Left ventricle myocardium inferior (tissue), 1 donor: ENCODE measurements around the gene ENAH. TPM values are rescaled to one million over a fixed set of nuclear protein-coding genes. Genes with fewer than 3 reads are reported as not detected.

Experiments
- DNase-seq: peaks from one replicate; pipeline ENCODE4 v3.0.0-alpha.2; 2020
- H3K27ac ChIP-seq: fragments of 200-600 bp; replicated peaks from 2 replicates; pipeline ENCODE4 v1.8.0; 2021
- H3K27me3 ChIP-seq: fragments of 200-600 bp; 2 replicates; pipeline ENCODE4 v1.8.0; 2021; ENCODE audit warnings: low read depth
- H3K36me3 ChIP-seq: fragments of 200-600 bp; 2 replicates; pipeline ENCODE4 v1.8.0; 2021
- H3K4me1 ChIP-seq: fragments of 200-600 bp; 2 replicates; pipeline ENCODE4 v1.8.0; 2021
- H3K4me3 ChIP-seq: fragments of 200-600 bp; 2 replicates; pipeline ENCODE4 v1.8.0; 2021; ENCODE audit warnings: mild to moderate bottlenecking, moderate library complexity
- H3K9me3 ChIP-seq: fragments of 200-600 bp; replicated peaks from 2 replicates; pipeline ENCODE4 v1.8.0; 2021
- CTCF ChIP-seq: fragments of 200-600 bp; IDR thresholded peaks from 2 replicates; pipeline ENCODE4 v1.8.0; 2021; ENCODE audit warnings: antibody characterized with exemption, mild to moderate bottlenecking, borderline replicate concordance
- intact Hi-C: fragments of 100-400 bp; cut with micrococcal nuclease; formaldehyde crosslinking; loops from one replicate; pipeline ENCODE4 v1.11.0; 2022
- total RNA-seq: library from RNA; stranded (reverse); fragmentation: NEBNext Ultra II Directional; extraction: Animal tissue kit (Norgen Biotek cat#: 25700); gene quantifications from one replicate; pipeline ENCODE4 v1.2.1, GENCODE V29; 2021
- donor health status: DM: no; HTN: yes; CAD: no; lungs with severe emphysema.

ENAH gene
- total RNA-seq, 1 donor from 2014 or later = 78.6 TPM

- Histone ChIP-seq H3K4me1 (peaks cover 75% of the 10 kb centered on the region), H3K4me3 (no peak overlapping the region), H3K36me3 (no peaks in the 10 kb centered on the region), H3K9me3 (no peaks in the 10 kb centered on the region), H3K27me3 (no peaks in the 10 kb centered on the region), H3K27ac (peak overlapping the region; percentile 41)
- no peak for DNase-seq
- TF ChIP-seq CTCF = no peak
- intact Hi-C loops = no loop called here
Observed at GRCh38 chr1:225608014-225608796, 44.7 kb downstream of the ENAH start.

GRCh38 chr1:225607355-225607754 lies 45.6 kb downstream of the ENAH start:
- no peak for DNase-seq
- Histone ChIP-seq H3K36me3 (no peaks in the 10 kb centered on the region), H3K27me3 (no peaks in the 10 kb centered on the region), H3K4me1 (peaks cover 75% of the 10 kb centered on the region), H3K4me3 (no peak overlapping the region), H3K9me3 (no peaks in the 10 kb centered on the region), H3K27ac (peak overlapping the region; percentile 41)
- TF ChIP-seq CTCF = no peak
- intact Hi-C loops = no loop called here

GRCh38 chr1:225603538-225604354 lies 49.2 kb downstream of the ENAH start:
- no peak for TF ChIP-seq CTCF
- H3K4me1 ChIP-seq = peaks cover 60% of the 10 kb centered on the region
- H3K4me3 ChIP-seq = no peak overlapping the region
- H3K27me3 ChIP-seq = no peaks in the 10 kb centered on the region
- H3K36me3 ChIP-seq = peaks cover 7% of the 10 kb centered on the region
- DNase-seq = no peak
- peak overlapping the region; percentile 73 for H3K27ac ChIP-seq
- intact Hi-C loops = no loop called here
- peaks cover 2% of the 10 kb centered on the region for H3K9me3 ChIP-seq

DNA sequence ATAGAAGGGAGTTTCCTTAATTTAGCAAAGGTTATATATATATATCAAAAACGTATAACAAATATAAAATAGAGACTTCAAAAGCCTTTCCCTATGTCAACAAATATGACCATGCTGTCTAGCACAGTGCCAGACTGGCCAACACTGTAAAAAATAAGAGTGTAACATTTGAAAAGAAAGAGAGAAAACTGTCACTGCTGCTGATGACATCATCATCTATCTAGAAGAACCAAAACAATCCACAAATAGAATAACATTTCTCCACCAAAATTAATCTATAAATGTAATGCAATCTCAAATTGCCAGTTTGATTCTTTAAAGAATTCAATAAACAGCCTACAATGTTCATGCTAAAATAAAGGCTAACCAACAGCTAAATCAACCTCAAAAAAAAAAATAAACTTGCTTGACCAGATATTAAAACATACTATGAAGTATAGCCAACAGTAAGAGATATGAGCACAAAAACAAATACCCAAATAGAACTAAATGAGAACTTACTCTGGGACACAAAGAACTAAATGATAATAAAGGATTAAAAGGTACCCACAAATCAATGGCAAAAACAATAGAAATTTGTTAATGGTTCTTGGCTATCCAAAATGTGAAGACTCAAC lies 50.2 kb downstream of the ENAH start:
- no peaks in the 10 kb centered on the region for H3K27me3 ChIP-seq
- TF ChIP-seq CTCF = no peak
- peaks cover 7% of the 10 kb centered on the region for H3K36me3 ChIP-seq
- H3K9me3 ChIP-seq = peaks cover 2% of the 10 kb centered on the region
- H3K4me1 ChIP-seq = peaks cover 50% of the 10 kb centered on the region
- intact Hi-C loops = no loop called here
- H3K27ac ChIP-seq = peak overlapping the region; percentile 73
- no peak for DNase-seq
- peak overlapping the region; percentile 2 for H3K4me3 ChIP-seq

DNA sequence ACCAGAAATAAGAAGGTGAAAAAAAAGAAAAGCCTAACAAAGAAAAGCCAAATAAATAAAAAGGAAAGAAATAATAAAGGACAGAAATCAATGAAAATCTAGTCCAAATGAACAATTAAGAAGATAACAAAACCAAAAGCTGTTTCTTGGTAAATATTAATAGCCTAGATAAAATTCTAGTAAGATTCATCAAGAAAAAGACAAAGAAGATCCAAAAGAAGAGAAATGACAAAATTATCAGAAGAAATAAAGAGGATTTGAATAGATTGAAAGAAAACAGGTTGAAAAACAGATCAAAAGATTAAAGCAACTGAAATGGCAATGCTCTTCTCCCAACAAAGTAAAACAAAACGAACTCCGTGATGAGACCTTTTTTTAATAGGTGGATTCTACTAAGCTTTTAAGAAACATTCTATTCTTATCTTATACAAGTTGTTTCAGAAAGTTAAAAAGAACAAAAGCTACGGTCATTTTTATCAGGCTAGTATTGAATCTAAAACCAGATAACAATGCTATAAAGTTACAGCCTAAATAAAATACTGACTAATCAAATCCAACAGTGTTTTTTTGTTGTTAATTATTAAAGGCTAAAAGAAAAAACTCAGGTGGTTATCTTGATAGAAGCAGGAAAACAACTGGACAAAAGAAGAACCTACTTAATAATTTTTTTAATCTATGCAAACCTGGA lies 50.9 kb downstream of the ENAH start:
- Histone ChIP-seq H3K4me3 (peak overlapping the region; percentile 2), H3K27me3 (no peaks in the 10 kb centered on the region), H3K27ac (peak overlapping the region; percentile 73), H3K36me3 (peaks cover 7% of the 10 kb centered on the region), H3K4me1 (peaks cover 43% of the 10 kb centered on the region), H3K9me3 (peaks cover 2% of the 10 kb centered on the region)
- DNase-seq = no peak
- TF ChIP-seq CTCF = no peak
- intact Hi-C loops = no loop called here
